Keratinocyte (primary cell): ENCODE measurements around the gene INPP5A. TPM values are rescaled to one million over a fixed set of nuclear protein-coding genes. Genes with fewer than 3 reads are reported as not detected.

Experiments used
- DNase-seq: peaks from one replicate; pipeline ENCODE4 v3.0.0-alpha.2; 2011; ENCODE audit warnings: low read depth, missing footprints, low spot score
- FAIRE-seq: peaks from 2 replicates; lab custom pipeline; 2011; peaks lifted over from hg19 to GRCh38; lab: Jason Lieb, UNC
- H2AFZ ChIP-seq: 2 replicates; pipeline ENCODE4 v1.6.0; 2012; ENCODE audit warnings: low read length, control low read depth, inconsistent platforms; ENCODE audit not compliant: control insufficient read depth
- H3K27ac ChIP-seq: 2 replicates; pipeline ENCODE4 v1.5.1; 2011; ENCODE audit warnings: low read length; ENCODE audit not compliant: control insufficient read depth, insufficient read depth
- H3K27me3 ChIP-seq: 3 replicates; pipeline ENCODE4 v1.6.0; 2011; ENCODE audit warnings: low read length; ENCODE audit not compliant: control insufficient read depth, insufficient read depth; ENCODE audit errors: extremely low read depth
- H3K36me3 ChIP-seq, 2 experiments: 2 replicates in 1 of 2; 3 replicates in 1 of 2; pipeline ENCODE4 v1.5.1; 2011; ENCODE audit warnings: low read length in 2 of 2, mild to moderate bottlenecking in 1 of 2; ENCODE audit not compliant: control insufficient read depth in 2 of 2, insufficient read depth in 2 of 2; ENCODE audit errors: extremely low read depth in 1 of 2
- H3K4me1 ChIP-seq: 3 replicates; pipeline ENCODE4 v1.5.1; 2011; ENCODE audit warnings: low read length; ENCODE audit not compliant: control insufficient read depth, insufficient read depth; ENCODE audit errors: extremely low read depth
- H3K4me2 ChIP-seq: 3 replicates; pipeline ENCODE4 v1.6.0; 2011; ENCODE audit warnings: low read depth, low read length; ENCODE audit not compliant: control insufficient read depth, insufficient read depth; ENCODE audit errors: extremely low read depth
- H3K4me3 ChIP-seq, 3 experiments: fragments of 200-600 bp in 1 of 3; sonication (generic) in 1 of 3; 2 replicates in 2 of 3; 3 replicates in 1 of 3; pipeline ENCODE4 v1.5.1; 2011 to 2016; ENCODE audit warnings: low read length in 3 of 3, mild to moderate bottlenecking in 3 of 3, control low read depth in 2 of 3, inconsistent platforms in 1 of 3, low read depth in 1 of 3, mixed read lengths in 1 of 3, mixed run types in 1 of 3, moderate library complexity in 1 of 3; ENCODE audit not compliant: control insufficient read depth in 2 of 3, insufficient read depth in 2 of 3; ENCODE audit errors: extremely low read depth in 1 of 3
- H3K79me2 ChIP-seq: 2 replicates; pipeline ENCODE4 v1.6.0; 2012; ENCODE audit warnings: low read length; ENCODE audit not compliant: control insufficient read depth, insufficient read depth
- H3K9ac ChIP-seq: 3 replicates; pipeline ENCODE4 v1.6.0; 2011; ENCODE audit warnings: low read length; ENCODE audit not compliant: control insufficient read depth, insufficient read depth; ENCODE audit errors: extremely low read depth
- H3K9me1 ChIP-seq: 3 replicates; pipeline ENCODE4 v1.6.0; 2011; ENCODE audit warnings: low read length; ENCODE audit not compliant: control insufficient read depth, insufficient read depth; ENCODE audit errors: extremely low read depth
- H3K9me3 ChIP-seq: 2 replicates; pipeline ENCODE4 v1.5.1; 2012; ENCODE audit warnings: low read depth, low read length; ENCODE audit not compliant: control insufficient read depth
- H4K20me1 ChIP-seq: 3 replicates; pipeline ENCODE4 v1.6.0; 2011; ENCODE audit warnings: low read length; ENCODE audit not compliant: control insufficient read depth, insufficient read depth; ENCODE audit errors: extremely low read depth
- EZH2 ChIP-seq: IDR thresholded peaks from one replicate; pipeline ENCODE4 v1.6.1; 2012; ENCODE audit warnings: inconsistent platforms, mild to moderate bottlenecking, low read length, moderate library complexity
- dilution Hi-C: fragments of 300-500 bp; cut with MboI; formaldehyde crosslinking; loops from one replicate; pipeline ENCODE4 v1.7.0; 2020; ENCODE audit warnings: low sequenced_read_pairs; ENCODE audit not compliant: extremely low pct_ligation_motif_present
- polyA plus RNA-seq, 5 experiments: library from polyadenylated mRNA; depleted of rRNA in 3 of 5; stranded (reverse) in 3 of 5; stranded (forward) in 1 of 5; unstranded in 1 of 5; fragments of >200 nt; gene quantifications; 1 replicate in 1 of 5; 2 replicates in 3 of 5; 3 replicates in 1 of 5; pipeline versions ENCODE4 v1.2.1 to v1.2.3, GENCODE V29; 2011 to 2012; ENCODE audit warnings: missing spikeins in 2 of 5, low read depth in 1 of 5, low replicate concordance in 1 of 5
- TF ChIP-seq, protein P1 (sequence below), 3 experiments: IDR thresholded peaks in 1 of 3; conservative IDR thresholded peaks in 1 of 3; optimal IDR thresholded peaks in 1 of 3; 2 replicates in 2 of 3; 3 replicates in 1 of 3; pipeline versions ENCODE3 to v1.5.1; 2011; ENCODE audit warnings: low read length in 3 of 3, mild to moderate bottlenecking in 3 of 3, moderate library complexity in 2 of 3, control low read depth in 1 of 3, inconsistent platforms in 1 of 3; ENCODE audit not compliant: insufficient read depth in 2 of 3; ENCODE audit errors: extremely low read depth in 1 of 3

INPP5A gene
- polyA plus RNA-seq, 1 donor (not counting 4 experiments of a cell fraction or from before 2014, with no cell fraction given), result 11.2 TPM

DNA sequence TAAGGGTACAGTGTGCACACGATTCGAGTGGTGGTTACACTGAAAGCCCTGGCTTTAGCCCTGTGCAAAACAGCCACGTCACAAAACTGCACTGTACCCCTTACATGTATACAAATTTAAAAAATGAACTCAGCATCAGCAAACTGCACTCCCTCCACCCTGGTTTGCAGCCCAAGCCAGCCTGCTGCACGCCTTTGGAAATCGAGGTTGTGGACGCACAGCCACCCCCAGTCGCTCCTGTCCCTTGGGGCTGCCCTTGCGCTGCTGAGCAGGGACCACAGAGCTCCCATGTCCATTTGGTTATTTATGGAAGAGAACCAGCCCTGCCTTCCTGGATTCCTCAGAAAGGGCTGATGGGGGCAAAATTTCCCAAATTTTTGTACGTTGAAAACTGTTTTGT lies 98.8 kb downstream of the INPP5A start:
- Histone ChIP-seq H3K27me3 (no peaks in the 10 kb centered on the region), H3K27ac (no peak overlapping the region), H3K9me3 (no peaks in the 10 kb centered on the region), H3K4me2 (no peak overlapping the region), H3K36me3 (no peaks in the 10 kb centered on the region), H2AFZ (no peak overlapping the region), H3K79me2 (no peaks in the 10 kb centered on the region), H3K9me1 (no peaks in the 10 kb centered on the region), H3K4me3 (no peak overlapping the region), H3K4me1 (peaks cover 8% of the 10 kb centered on the region), H3K9ac (no peak overlapping the region), H4K20me1 (peaks cover 6% of the 10 kb centered on the region)
- no peak for TF ChIP-seq EZH2
- TF ChIP-seq, protein P1, sequence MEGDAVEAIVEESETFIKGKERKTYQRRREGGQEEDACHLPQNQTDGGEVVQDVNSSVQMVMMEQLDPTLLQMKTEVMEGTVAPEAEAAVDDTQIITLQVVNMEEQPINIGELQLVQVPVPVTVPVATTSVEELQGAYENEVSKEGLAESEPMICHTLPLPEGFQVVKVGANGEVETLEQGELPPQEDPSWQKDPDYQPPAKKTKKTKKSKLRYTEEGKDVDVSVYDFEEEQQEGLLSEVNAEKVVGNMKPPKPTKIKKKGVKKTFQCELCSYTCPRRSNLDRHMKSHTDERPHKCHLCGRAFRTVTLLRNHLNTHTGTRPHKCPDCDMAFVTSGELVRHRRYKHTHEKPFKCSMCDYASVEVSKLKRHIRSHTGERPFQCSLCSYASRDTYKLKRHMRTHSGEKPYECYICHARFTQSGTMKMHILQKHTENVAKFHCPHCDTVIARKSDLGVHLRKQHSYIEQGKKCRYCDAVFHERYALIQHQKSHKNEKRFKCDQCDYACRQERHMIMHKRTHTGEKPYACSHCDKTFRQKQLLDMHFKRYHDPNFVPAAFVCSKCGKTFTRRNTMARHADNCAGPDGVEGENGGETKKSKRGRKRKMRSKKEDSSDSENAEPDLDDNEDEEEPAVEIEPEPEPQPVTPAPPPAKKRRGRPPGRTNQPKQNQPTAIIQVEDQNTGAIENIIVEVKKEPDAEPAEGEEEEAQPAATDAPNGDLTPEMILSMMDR (optimal IDR thresholded peaks at IDR 0.05 in 1 of 3, IDR thresholded peaks at IDR 0.05 in 1 of 3, conservative IDR thresholded peaks at IDR 0.05 in 1 of 3; ENCODE audit: extremely low read depth in 1 of 3, insufficient read depth in 2 of 3, low read length in 3 of 3), result no peak
- FAIRE-seq, result no peak
- dilution Hi-C loops, result no loop called here
- DNase-seq, result no peak

DNA sequence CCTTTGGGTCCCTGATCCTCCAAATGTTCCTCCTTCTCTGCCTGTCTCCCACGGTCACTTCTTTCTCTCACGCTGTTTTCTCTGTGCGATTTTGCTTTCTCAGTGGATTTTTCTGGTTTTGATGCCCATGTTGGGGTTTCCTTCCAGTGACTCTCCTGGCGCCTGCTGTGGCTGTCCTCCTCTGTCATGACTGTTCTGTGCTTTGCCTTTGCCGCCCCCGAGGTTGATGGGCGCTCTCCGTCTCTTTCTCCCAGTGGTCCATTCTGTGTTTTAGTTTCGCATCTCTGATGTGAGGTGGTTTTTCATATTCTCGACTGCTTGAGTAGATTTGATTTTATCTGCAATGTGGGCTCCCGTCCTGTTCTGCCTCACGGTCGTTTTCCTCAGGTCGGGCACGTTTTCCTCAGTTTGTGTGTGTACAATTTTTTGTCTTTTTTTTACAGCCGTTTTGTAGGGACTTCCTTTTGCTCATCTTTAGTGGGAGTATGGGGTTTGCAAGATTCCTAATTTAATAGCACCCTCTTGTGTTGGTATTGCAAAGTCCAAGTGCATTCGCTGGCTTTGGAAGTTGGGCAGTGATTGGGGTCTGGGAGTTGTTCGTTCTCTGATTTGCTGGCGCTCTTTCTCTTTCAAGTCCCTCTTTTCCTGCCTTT lies 100.0 kb downstream of the INPP5A start:
- H3K4me3 ChIP-seq, result no peak overlapping the region
- FAIRE-seq, result no peak
- H4K20me1 ChIP-seq, result peaks cover 3% of the 10 kb centered on the region
- peaks cover 8% of the 10 kb centered on the region for H3K4me1 ChIP-seq
- no peak for DNase-seq
- no peaks in the 10 kb centered on the region for H3K27me3 ChIP-seq
- H3K27ac ChIP-seq, result no peak overlapping the region
- H3K9ac ChIP-seq, result no peak overlapping the region
- H3K4me2 ChIP-seq, result no peak overlapping the region
- no peak overlapping the region for H2AFZ ChIP-seq
- no peaks in the 10 kb centered on the region for H3K36me3 ChIP-seq
- dilution Hi-C loops, result no loop called here
- H3K9me1 ChIP-seq, result no peaks in the 10 kb centered on the region
- no peaks in the 10 kb centered on the region for H3K79me2 ChIP-seq
- H3K9me3 ChIP-seq, result no peaks in the 10 kb centered on the region
- no peak for TF ChIP-seq EZH2
- TF ChIP-seq, protein P1 (optimal IDR thresholded peaks at IDR 0.05 in 1 of 3, IDR thresholded peaks at IDR 0.05 in 1 of 3, conservative IDR thresholded peaks at IDR 0.05 in 1 of 3; ENCODE audit: extremely low read depth in 1 of 3, insufficient read depth in 2 of 3, low read length in 3 of 3), result peak; percentile 49 to 81 (median 64)
